HS-27A (cell line): Measurements from ENCODE around the gene ZNF557.

Source experiments
- DNase-seq: peaks from one replicate; pipeline ENCODE4 v3.0.0-alpha.2; 2012; ENCODE audit warnings: low read depth, missing footprints

Gene ZNF557

DNA sequence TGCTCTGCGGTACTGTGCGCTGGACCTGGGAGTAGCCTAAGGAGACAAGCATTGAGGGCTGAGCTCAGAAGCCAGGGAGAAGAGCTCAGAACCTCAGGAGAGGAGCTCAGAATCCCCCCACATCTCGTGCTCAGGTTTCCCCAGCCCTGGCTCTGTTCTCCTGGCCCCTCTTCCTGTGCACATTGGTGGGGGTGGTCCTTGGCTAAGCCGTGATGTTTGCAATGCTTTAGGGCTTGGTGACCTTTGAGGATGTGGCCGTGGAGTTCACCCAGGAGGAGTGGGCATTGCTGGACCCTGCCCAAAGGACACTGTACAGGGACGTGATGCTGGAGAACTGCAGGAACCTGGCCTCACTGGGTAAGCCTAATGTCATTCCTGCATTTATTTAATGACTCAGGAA is 6.6 kb downstream of the ZNF557 start:
- DNase-seq, result no peak

DNA sequence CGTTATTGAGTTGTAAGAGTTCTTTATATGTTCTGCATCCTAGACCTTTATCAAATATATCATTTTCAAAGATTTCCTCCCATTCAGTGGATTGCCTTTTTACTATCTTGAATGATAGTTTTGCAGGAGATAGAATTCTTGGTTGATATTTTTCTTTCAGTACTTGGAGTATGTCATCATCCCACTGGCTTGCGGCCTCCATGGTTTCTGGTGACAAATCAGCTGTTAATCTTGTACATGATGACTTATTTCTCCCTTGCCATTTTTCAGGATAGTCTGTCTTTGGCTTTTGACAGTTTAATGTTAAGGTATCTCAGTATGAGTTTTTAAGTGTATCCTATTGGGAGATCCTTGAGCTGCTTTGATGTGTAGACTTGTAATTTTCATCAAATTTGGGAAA is 8.5 kb downstream of the ZNF557 start:
- DNase-seq, result no peak

- DNase-seq, result no peak
These were observed 13.8 kb downstream of the ZNF557 start for GRCh38 chr19:7083076-7083956.

DNA sequence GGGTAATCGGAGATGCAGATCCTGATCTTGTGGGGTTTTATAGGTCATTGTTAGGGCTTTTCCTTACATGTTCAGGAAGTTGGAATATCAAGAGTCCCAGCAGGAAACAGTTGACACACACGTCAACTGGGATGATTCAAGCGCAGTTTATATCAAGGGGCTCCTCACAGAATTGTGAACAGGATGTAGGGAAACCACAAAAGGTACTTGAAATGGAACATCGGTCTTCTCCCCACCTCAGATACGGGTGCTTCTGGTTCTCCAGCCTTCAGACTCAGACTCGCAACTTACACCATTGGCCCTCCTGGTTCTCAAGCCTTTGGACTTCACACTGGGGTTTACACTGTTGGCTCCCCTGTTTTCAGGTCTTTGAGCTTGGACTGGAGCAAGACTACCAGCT is 19.5 kb downstream of the ZNF557 start:
- DNase-seq, result no peak

- no peak for DNase-seq
These were observed 28.6 kb downstream of the ZNF557 start for GRCh38 chr19:7098096-7098495.

- DNase-seq, result peak; percentile 83
These were observed 29.4 kb downstream of the ZNF557 start for GRCh38 chr19:7098701-7099596.

DNA sequence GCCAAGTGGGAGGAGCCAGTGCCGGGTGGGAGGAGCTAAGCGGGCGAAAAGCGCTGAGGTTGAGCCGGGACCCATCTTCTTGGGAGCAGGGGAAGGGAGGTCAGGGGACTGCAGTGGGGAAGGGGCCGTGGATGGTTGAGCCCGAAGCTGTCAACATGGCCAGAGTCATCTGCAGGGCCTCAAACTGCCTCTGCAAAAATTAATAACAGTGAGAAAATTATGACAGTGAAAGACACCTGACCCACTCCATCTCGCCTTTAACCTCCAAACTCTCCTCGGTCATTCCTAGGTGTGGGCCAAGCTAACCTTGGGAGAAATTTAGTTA is 30.1 kb downstream of the ZNF557 start:
- DNase-seq, result no peak

- DNase-seq, result no peak
These were observed 32.2 kb downstream of the ZNF557 start for GRCh38 chr19:7101498-7102253.

GRCh38 chr19:7104747-7105447 is 35.4 kb downstream of the ZNF557 start:
- DNase-seq, result no peak

GRCh38 chr19:7106711-7107657 is 37.5 kb downstream of the ZNF557 start:
- DNase-seq, result no peak

DNA sequence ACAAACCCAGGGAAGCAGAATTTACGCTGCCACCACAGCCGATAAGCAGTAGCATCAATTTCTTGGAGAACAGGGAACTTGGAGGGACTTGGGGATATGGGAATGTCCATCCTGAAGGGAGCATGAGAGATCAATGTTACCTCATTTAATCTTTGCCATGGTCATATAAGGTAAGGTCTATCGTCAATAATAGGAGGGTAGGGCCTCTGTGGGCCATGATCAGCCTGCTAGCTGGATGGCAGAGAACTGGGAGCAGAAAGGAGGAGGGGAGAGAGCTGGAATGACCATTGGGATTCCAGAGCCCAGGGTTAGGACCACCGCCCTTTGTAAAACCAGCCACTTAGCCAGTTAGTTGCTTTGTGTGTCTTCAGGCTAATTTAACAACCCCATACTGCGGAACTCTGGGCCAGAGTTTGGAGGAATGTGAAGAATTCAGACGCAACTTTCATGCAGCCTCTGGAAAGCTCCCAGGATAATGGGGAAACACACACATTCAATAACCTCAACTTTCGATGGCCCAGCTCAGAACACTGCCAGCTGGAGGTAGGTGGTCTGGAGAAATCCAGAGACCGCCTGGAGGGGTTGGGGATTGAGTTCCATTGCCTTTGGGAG is 40.3 kb downstream of the ZNF557 start:
- DNase-seq, result no peak

DNA sequence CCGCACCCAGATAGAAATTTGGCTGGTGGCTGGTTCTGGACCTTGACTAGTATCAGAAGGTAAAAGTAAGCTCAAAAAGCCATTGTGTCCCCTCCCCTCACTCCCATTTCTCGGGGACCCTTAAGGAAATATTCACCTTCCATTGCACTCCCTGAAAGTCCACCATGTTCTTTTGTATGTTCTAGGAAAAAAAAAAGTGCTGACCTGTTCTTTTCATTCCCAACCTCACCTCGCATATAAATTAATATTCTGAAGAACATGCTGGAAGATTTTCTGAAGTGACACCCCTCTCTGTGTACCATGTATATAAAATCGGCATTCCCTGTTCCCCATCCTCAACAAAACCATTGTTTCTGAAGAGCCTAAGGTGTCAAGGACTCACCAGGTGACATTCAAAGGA is 43.2 kb downstream of the ZNF557 start:
- DNase-seq, result no peak

DNA sequence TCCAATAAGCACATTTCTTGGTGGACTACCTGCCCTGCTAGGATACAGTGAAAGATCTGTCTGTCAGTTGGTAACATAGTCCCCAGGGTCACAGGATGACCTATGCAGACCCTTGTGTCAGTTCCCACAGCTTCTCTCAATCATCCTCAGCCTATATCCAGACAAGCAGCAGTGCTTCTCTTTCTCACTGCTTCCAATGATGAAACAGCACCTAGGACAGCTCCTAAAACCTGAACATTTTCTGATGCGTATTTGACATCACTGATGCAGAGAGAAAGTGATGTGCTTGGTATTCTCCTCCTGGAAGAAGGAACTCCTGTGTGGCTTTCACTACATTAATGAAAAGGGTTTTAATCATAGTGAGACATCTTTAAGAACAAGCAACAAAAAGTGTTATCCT is 43.7 kb downstream of the ZNF557 start:
- no peak for DNase-seq

GRCh38 chr19:7115721-7116120 is 46.2 kb downstream of the ZNF557 start:
- DNase-seq, result no peak

DNA sequence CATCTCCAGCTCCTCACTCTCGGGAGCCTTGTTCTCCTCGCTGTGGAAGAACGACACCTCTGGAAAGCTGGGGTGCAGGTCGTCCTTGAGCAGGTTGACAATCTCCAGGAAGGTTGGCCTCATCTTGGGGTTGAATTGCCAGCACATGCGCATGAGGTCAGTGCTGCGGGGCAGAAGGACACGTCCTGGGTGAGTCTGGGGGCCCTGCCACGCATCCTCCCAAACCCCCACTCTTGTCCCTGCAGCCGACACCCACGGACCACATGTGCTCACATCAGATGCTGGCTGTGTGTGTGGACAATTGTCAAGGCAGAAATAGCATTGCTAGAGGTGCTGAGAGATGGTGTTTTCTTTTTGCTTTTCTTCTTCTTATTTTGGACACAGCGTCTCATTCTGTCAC is 47.7 kb downstream of the ZNF557 start:
- no peak for DNase-seq

GRCh38 chr19:7119582-7119981 is 50.1 kb downstream of the ZNF557 start:
- DNase-seq, result no peak

GRCh38 chr19:7120499-7120898 is 51.0 kb downstream of the ZNF557 start:
- DNase-seq, result no peak

- DNase-seq, result no peak
These were observed 53.2 kb downstream of the ZNF557 start for GRCh38 chr19:7122701-7123100.

DNA sequence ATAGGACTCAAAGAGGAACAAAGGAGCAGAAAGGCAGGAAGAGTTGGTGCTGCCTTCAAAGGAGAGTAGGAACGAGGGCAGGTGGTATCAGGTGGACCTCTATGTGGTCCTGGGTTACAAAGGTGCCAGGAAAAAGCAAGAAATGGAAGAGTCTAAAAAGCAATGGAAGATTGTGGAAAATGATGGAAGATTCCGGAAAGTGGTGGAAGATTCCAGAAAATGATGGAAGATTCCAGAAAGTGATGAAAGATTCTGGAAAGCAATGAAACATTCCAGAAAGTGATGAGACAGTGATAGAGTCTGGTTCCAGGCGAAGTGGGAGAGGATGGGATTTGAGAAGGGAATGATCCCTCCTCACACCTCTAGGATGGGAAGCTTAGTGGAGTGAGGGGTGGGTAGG is 55.3 kb downstream of the ZNF557 start:
- no peak for DNase-seq

- DNase-seq, result no peak
These were observed 55.7 kb downstream of the ZNF557 start for GRCh38 chr19:7125221-7125620.
